Keratinocyte (primary cell): ENCODE data around the gene C16orf96. TPM values are rescaled to one million over a fixed set of nuclear protein-coding genes. Genes with fewer than 3 reads are reported as not detected.

Source experiments
- DNase-seq: peaks from one replicate; pipeline ENCODE4 v3.0.0-alpha.2; 2011; ENCODE audit warnings: low read depth, missing footprints, low spot score
- FAIRE-seq: peaks from 2 replicates; lab custom pipeline; 2011; peaks lifted over from hg19 to GRCh38; lab: Jason Lieb, UNC
- H2AFZ ChIP-seq: 2 replicates; pipeline ENCODE4 v1.6.0; 2012; ENCODE audit warnings: low read length, control low read depth, inconsistent platforms; ENCODE audit not compliant: control insufficient read depth
- H3K27ac ChIP-seq: 2 replicates; pipeline ENCODE4 v1.5.1; 2011; ENCODE audit warnings: low read length; ENCODE audit not compliant: control insufficient read depth, insufficient read depth
- H3K27me3 ChIP-seq: 3 replicates; pipeline ENCODE4 v1.6.0; 2011; ENCODE audit warnings: low read length; ENCODE audit not compliant: control insufficient read depth, insufficient read depth; ENCODE audit errors: extremely low read depth
- H3K36me3 ChIP-seq, 2 experiments: 2 replicates in 1 of 2; 3 replicates in 1 of 2; pipeline ENCODE4 v1.5.1; 2011; ENCODE audit warnings: low read length in 2 of 2, mild to moderate bottlenecking in 1 of 2; ENCODE audit not compliant: control insufficient read depth in 2 of 2, insufficient read depth in 2 of 2; ENCODE audit errors: extremely low read depth in 1 of 2
- H3K4me1 ChIP-seq: 3 replicates; pipeline ENCODE4 v1.5.1; 2011; ENCODE audit warnings: low read length; ENCODE audit not compliant: control insufficient read depth, insufficient read depth; ENCODE audit errors: extremely low read depth
- H3K4me2 ChIP-seq: 3 replicates; pipeline ENCODE4 v1.6.0; 2011; ENCODE audit warnings: low read depth, low read length; ENCODE audit not compliant: control insufficient read depth, insufficient read depth; ENCODE audit errors: extremely low read depth
- H3K4me3 ChIP-seq, 3 experiments: fragments of 200-600 bp in 1 of 3; sonication (generic) in 1 of 3; 2 replicates in 2 of 3; 3 replicates in 1 of 3; pipeline ENCODE4 v1.5.1; 2011 to 2016; ENCODE audit warnings: low read length in 3 of 3, mild to moderate bottlenecking in 3 of 3, control low read depth in 2 of 3, inconsistent platforms in 1 of 3, low read depth in 1 of 3, mixed read lengths in 1 of 3, mixed run types in 1 of 3, moderate library complexity in 1 of 3; ENCODE audit not compliant: control insufficient read depth in 2 of 3, insufficient read depth in 2 of 3; ENCODE audit errors: extremely low read depth in 1 of 3
- H3K79me2 ChIP-seq: 2 replicates; pipeline ENCODE4 v1.6.0; 2012; ENCODE audit warnings: low read length; ENCODE audit not compliant: control insufficient read depth, insufficient read depth
- H3K9ac ChIP-seq: 3 replicates; pipeline ENCODE4 v1.6.0; 2011; ENCODE audit warnings: low read length; ENCODE audit not compliant: control insufficient read depth, insufficient read depth; ENCODE audit errors: extremely low read depth
- H3K9me1 ChIP-seq: 3 replicates; pipeline ENCODE4 v1.6.0; 2011; ENCODE audit warnings: low read length; ENCODE audit not compliant: control insufficient read depth, insufficient read depth; ENCODE audit errors: extremely low read depth
- H3K9me3 ChIP-seq: 2 replicates; pipeline ENCODE4 v1.5.1; 2012; ENCODE audit warnings: low read depth, low read length; ENCODE audit not compliant: control insufficient read depth
- H4K20me1 ChIP-seq: 3 replicates; pipeline ENCODE4 v1.6.0; 2011; ENCODE audit warnings: low read length; ENCODE audit not compliant: control insufficient read depth, insufficient read depth; ENCODE audit errors: extremely low read depth
- CTCF ChIP-seq, 3 experiments: IDR thresholded peaks in 1 of 3; conservative IDR thresholded peaks in 1 of 3; optimal IDR thresholded peaks in 1 of 3; 2 replicates in 2 of 3; 3 replicates in 1 of 3; pipeline versions ENCODE3 to v1.5.1; 2011; ENCODE audit warnings: low read length in 3 of 3, mild to moderate bottlenecking in 3 of 3, moderate library complexity in 2 of 3, control low read depth in 1 of 3, inconsistent platforms in 1 of 3; ENCODE audit not compliant: insufficient read depth in 2 of 3; ENCODE audit errors: extremely low read depth in 1 of 3
- EZH2 ChIP-seq: IDR thresholded peaks from one replicate; pipeline ENCODE4 v1.6.1; 2012; ENCODE audit warnings: inconsistent platforms, mild to moderate bottlenecking, low read length, moderate library complexity
- dilution Hi-C: fragments of 300-500 bp; cut with MboI; formaldehyde crosslinking; loops from one replicate; pipeline ENCODE4 v1.7.0; 2020; ENCODE audit warnings: low sequenced_read_pairs; ENCODE audit not compliant: extremely low pct_ligation_motif_present
- polyA plus RNA-seq, 5 experiments: library from polyadenylated mRNA; depleted of rRNA in 3 of 5; stranded (reverse) in 3 of 5; stranded (forward) in 1 of 5; unstranded in 1 of 5; fragments of >200 nt; gene quantifications; 1 replicate in 1 of 5; 2 replicates in 3 of 5; 3 replicates in 1 of 5; pipeline versions ENCODE4 v1.2.1 to v1.2.3, GENCODE V29; 2011 to 2012; ENCODE audit warnings: missing spikeins in 2 of 5, low read depth in 1 of 5, low replicate concordance in 1 of 5

Gene C16orf96
- polyA plus RNA-seq, 1 donor (not counting 4 experiments of a cell fraction or from before 2014, with no cell fraction given), result not detected

- TF ChIP-seq CTCF (optimal IDR thresholded peaks at IDR 0.05 in 1 of 3, IDR thresholded peaks at IDR 0.05 in 1 of 3, conservative IDR thresholded peaks at IDR 0.05 in 1 of 3; ENCODE audit: extremely low read depth in 1 of 3, insufficient read depth in 2 of 3, low read length in 3 of 3), result no peak
- no peak for TF ChIP-seq EZH2
- Histone ChIP-seq H3K4me3 (no peak overlapping the region), H3K79me2 (peaks cover 75% of the 10 kb centered on the region), H3K4me2 (no peak overlapping the region), H3K27ac (no peak overlapping the region), H3K9me3 (no peaks in the 10 kb centered on the region), H4K20me1 (no peaks in the 10 kb centered on the region), H3K9me1 (no peaks in the 10 kb centered on the region), H3K4me1 (no peaks in the 10 kb centered on the region), H3K27me3 (no peaks in the 10 kb centered on the region), H3K9ac (no peak overlapping the region), H3K36me3 (peaks cover 0 to 9% of the 10 kb centered on the region in 2 experiments), H2AFZ (no peak overlapping the region)
- dilution Hi-C loops, result no loop called here
- no peak for DNase-seq
- no peak for FAIRE-seq
Observed at GRCh38 chr16:4631444-4631843, 75.3 kb downstream of the C16orf96 start.

- H3K9me3 ChIP-seq, result no peaks in the 10 kb centered on the region
- peaks cover 5% of the 10 kb centered on the region for H4K20me1 ChIP-seq
- H3K36me3 ChIP-seq, result peaks cover 6 to 7% of the 10 kb centered on the region in 2 experiments
- FAIRE-seq, result no peak
- H3K79me2 ChIP-seq, result peaks cover 68% of the 10 kb centered on the region
- H3K4me1 ChIP-seq, result no peaks in the 10 kb centered on the region
- H3K4me2 ChIP-seq, result no peak overlapping the region
- no peak for DNase-seq
- H3K27ac ChIP-seq, result no peak overlapping the region
- H3K27me3 ChIP-seq, result no peaks in the 10 kb centered on the region
- no peak overlapping the region for H3K9ac ChIP-seq
- H3K9me1 ChIP-seq, result no peaks in the 10 kb centered on the region
- TF ChIP-seq EZH2 (no peak), CTCF (optimal IDR thresholded peaks at IDR 0.05 in 1 of 3, IDR thresholded peaks at IDR 0.05 in 1 of 3, conservative IDR thresholded peaks at IDR 0.05 in 1 of 3; ENCODE audit: extremely low read depth in 1 of 3, insufficient read depth in 2 of 3, low read length in 3 of 3) (no peak)
- no peak overlapping the region for H3K4me3 ChIP-seq
- no peak overlapping the region for H2AFZ ChIP-seq
- dilution Hi-C loops, result no loop called here
Observed at GRCh38 chr16:4633910-4634635, 77.9 kb downstream of the C16orf96 start.
